ENCODE measurements around the gene GIGYF2.

GIGYF2 gene

GRCh38 chr2:232896111-232896510 is 199.0 kb downstream of the GIGYF2 start:
- no peak for TF ChIP-seq CTCF (IDR thresholded peaks at IDR 0.05; ENCODE audit: insufficient read depth, low read depth, low read length, missing control alignments)
- no peak overlapping the region for H3K4me3 ChIP-seq (ENCODE audit: low read length)
- DNase-seq (ENCODE audit: low read depth), result no peak

- H3K4me3 ChIP-seq (ENCODE audit: low read length), result no peak overlapping the region
- no peak for TF ChIP-seq CTCF (IDR thresholded peaks at IDR 0.05; ENCODE audit: insufficient read depth, low read depth, low read length, missing control alignments)
- no peak for DNase-seq (ENCODE audit: low read depth)
These were observed 199.8 kb downstream of the GIGYF2 start for GRCh38 chr2:232896720-232897597.

- no peak for TF ChIP-seq CTCF (IDR thresholded peaks at IDR 0.05; ENCODE audit: insufficient read depth, low read depth, low read length, missing control alignments)
- no peak for DNase-seq (ENCODE audit: low read depth)
- H3K4me3 ChIP-seq (ENCODE audit: low read length), result no peak overlapping the region
These were observed 200.7 kb downstream of the GIGYF2 start for GRCh38 chr2:232897598-232898408.

GRCh38 chr2:232898592-232899543 is 201.7 kb downstream of the GIGYF2 start:
- no peak overlapping the region for H3K4me3 ChIP-seq (ENCODE audit: low read length)
- DNase-seq (ENCODE audit: low read depth), result peak; percentile 13
- TF ChIP-seq CTCF (IDR thresholded peaks at IDR 0.05; ENCODE audit: insufficient read depth, low read depth, low read length, missing control alignments), result no peak

- no peak for DNase-seq (ENCODE audit: low read depth)
- no peak for TF ChIP-seq CTCF (IDR thresholded peaks at IDR 0.05; ENCODE audit: insufficient read depth, low read depth, low read length, missing control alignments)
- H3K4me3 ChIP-seq (ENCODE audit: low read length), result no peak overlapping the region
These were observed 203.9 kb downstream of the GIGYF2 start for GRCh38 chr2:232900811-232901735.

Data from epithelial cell of esophagus (primary cell).